Coronary artery (tissue), 2 donors: ENCODE data around the gene MYO1E.

Experiments
- DNase-seq: peaks from one replicate; pipeline ENCODE4 v3.0.0-alpha.2; 2017; ENCODE audit warnings: low spot score
- H3K27ac ChIP-seq, 2 donors: fragments of 200-600 bp; sonication (generic); one replicate each; pipeline ENCODE4 v1.5.1; 2016 to 2019
- H3K4me3 ChIP-seq: fragments of 200-600 bp; sonication (generic); 2 replicates; pipeline ENCODE4 v1.5.1; 2016; ENCODE audit warnings: mild to moderate bottlenecking, moderate library complexity
- CTCF ChIP-seq: fragments of 200-600 bp; sonication (generic); IDR thresholded peaks from one replicate; pipeline ENCODE4 v1.5.1; 2019; ENCODE audit warnings: antibody characterized with exemption

The MYO1E gene

DNA sequence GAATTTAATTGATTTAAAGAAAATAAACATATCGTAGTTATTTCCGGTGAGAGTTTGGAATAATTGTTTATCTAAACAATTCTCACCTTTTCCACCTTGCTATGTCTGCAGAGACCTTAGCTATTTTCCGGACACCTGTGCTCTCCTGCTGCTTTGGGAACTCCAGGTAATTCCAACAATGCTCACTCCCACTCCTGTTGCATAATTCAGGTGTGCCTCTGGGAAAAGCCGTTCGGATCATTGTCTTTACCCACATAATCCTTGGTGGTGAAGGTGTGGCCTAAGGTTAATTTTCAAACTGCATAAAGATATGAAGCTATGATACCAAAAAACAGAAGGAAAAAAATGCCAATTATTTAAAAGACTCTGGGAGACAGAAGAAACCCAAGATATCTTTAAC is 106.6 kb downstream of the MYO1E start:
- no peak for TF ChIP-seq CTCF
- Histone ChIP-seq H3K4me3 (no peak overlapping the region), H3K27ac (no peak overlapping the region)
- no peak for DNase-seq

DNA sequence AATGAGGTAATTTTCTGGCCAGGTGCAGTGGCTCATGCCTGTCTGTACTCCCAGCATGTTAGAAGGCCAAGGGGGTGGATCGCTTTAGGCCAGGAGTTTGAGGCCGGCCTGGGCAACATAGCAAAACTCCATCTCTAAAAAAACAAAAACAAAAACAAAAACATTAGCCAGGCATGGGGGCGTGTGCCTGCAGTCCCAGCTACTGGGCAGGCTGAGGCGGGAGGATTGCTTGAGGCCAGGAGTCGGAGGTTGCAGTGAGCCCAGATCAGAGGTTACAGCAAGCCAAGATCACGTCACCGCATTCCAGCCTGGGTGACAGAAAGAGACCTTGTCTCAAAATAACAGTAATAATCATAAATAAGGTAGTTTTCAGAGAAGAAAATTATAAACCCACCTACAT is 110.4 kb downstream of the MYO1E start:
- no peak for TF ChIP-seq CTCF
- Histone ChIP-seq H3K27ac (no peak overlapping the region), H3K4me3 (no peak overlapping the region)
- no peak for DNase-seq

GRCh38 chr15:59260090-59260489 is 112.6 kb downstream of the MYO1E start:
- no peak overlapping the region for H3K4me3 ChIP-seq
- no peak for DNase-seq
- TF ChIP-seq CTCF, result no peak

GRCh38 chr15:59259137-59259943 is 113.3 kb downstream of the MYO1E start:
- TF ChIP-seq CTCF, result no peak
- DNase-seq, result no peak
- no peak overlapping the region for H3K27ac ChIP-seq

More at GRCh38 chr15:59260090-59260489, 112.6 kb downstream of the MYO1E start:
- no peak overlapping the region for H3K27ac ChIP-seq

DNA sequence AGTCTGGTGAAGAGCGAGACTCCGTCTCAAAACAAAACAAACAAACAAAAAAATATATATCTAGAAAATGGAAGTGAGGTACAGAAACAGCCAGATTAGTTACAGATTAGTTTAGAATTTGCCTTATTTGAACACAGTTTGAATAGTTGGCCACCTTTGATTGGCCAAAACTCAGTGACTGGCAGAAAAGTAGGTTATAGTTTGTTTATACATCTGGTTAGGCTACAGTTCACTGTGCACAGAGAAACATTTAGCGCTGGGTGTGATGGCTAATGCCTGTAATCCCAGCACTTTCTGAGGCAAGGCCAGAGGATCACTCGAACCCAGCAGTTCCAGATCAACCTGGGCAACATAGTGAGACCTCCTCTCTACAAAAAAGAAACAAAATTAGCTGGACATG is 114.4 kb downstream of the MYO1E start:
- H3K27ac ChIP-seq, result no peak overlapping the region
- no peak overlapping the region for H3K4me3 ChIP-seq
- DNase-seq, result no peak
- no peak for TF ChIP-seq CTCF

More at GRCh38 chr15:59259137-59259943, 113.3 kb downstream of the MYO1E start:
- H3K4me3 ChIP-seq, result no peak overlapping the region

DNA sequence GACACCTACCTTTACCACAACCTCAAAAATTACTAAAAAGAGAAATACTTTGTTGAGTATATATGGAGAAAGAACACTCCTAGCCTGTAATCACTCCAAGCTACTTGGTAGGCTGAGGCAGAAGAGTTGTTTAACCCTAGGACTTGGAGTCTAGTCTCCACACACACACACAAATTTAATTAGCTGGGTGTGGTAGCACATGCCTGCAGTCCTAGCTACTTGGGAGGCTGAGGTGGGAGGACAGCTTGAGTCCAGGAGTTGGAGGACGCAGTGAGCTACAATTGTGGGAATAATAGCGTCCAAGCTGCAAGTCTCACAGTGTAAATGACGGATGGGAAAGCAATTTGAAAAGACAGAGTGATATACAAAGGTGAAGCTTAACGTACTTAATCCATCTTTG is 115.5 kb downstream of the MYO1E start:
- H3K27ac ChIP-seq, result no peak overlapping the region
- H3K4me3 ChIP-seq, result no peak overlapping the region
- no peak for DNase-seq
- no peak for TF ChIP-seq CTCF

GRCh38 chr15:59256482-59256881 is 116.2 kb downstream of the MYO1E start:
- no peak overlapping the region for H3K27ac ChIP-seq
- no peak for DNase-seq

More at GRCh38 chr15:59256482-59256881, 116.2 kb downstream of the MYO1E start:
- no peak overlapping the region for H3K4me3 ChIP-seq
- TF ChIP-seq CTCF, result no peak
